C4-2B (cell line): ENCODE results near the gene TNFAIP8L3.

Source experiments
- ZFX ChIP-seq: fragments of 450-650 bp; IDR thresholded peaks from 2 replicates; pipeline ENCODE4 v1.6.1; 2017
- TF ChIP-seq, protein P1 (sequence below): fragments of 450-650 bp; conservative IDR thresholded peaks from 2 replicates; pipeline ENCODE4 v1.5.1; 2017; ENCODE audit warnings: mild to moderate bottlenecking

DNA sequence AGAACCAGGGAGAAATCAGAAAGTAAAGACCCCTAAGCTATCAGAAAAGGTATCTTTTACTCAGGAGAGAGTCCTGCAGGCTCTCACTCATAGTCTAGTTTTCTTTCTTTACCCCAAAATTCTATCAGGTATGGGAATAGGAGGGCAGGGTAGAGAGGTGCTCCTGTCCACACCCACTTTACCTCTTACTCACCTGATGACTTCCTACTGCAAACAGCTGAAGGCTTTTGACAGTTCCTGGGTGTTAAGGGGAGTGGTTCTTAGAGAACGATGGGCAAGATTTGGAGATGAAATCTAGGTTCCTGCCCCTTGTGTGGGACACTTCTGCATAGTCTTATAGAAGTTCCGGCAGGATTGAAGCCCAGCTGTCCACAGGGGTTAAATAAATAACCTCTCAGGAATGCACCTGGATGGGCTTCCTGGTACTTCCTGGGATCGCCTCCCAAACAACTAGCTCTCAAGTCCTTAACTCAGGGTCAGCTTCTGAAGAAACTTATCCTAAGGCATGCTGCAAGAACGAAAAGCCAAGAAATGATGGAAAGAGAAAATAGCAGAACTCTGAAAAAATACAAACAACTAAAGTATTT, 10.8 kb upstream of the TNFAIP8L3 start:
- TF ChIP-seq, protein P1, sequence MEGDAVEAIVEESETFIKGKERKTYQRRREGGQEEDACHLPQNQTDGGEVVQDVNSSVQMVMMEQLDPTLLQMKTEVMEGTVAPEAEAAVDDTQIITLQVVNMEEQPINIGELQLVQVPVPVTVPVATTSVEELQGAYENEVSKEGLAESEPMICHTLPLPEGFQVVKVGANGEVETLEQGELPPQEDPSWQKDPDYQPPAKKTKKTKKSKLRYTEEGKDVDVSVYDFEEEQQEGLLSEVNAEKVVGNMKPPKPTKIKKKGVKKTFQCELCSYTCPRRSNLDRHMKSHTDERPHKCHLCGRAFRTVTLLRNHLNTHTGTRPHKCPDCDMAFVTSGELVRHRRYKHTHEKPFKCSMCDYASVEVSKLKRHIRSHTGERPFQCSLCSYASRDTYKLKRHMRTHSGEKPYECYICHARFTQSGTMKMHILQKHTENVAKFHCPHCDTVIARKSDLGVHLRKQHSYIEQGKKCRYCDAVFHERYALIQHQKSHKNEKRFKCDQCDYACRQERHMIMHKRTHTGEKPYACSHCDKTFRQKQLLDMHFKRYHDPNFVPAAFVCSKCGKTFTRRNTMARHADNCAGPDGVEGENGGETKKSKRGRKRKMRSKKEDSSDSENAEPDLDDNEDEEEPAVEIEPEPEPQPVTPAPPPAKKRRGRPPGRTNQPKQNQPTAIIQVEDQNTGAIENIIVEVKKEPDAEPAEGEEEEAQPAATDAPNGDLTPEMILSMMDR, result no peak
- no peak for TF ChIP-seq ZFX
